HEK293T (cell line): Measurements from ENCODE around the gene VIM.

ENCODE experiments used
- ELF4 ChIP-seq: fragments of 450-650 bp; IDR thresholded peaks from 2 replicates; pipeline ENCODE4 v1.6.1; 2017; ENCODE audit warnings: antibody characterized with exemption
- FOXK2 ChIP-seq: fragments of 450-650 bp; IDR thresholded peaks from 2 replicates; pipeline ENCODE4 v1.6.1; 2016; ENCODE audit warnings: mild to moderate bottlenecking
- FOXM1 ChIP-seq: fragments of 450-650 bp; IDR thresholded peaks from 2 replicates; pipeline ENCODE4 v1.6.1; 2017; ENCODE audit warnings: mild to moderate bottlenecking, borderline replicate concordance
- HDGF ChIP-seq: fragments of 450-650 bp; IDR thresholded peaks from 2 replicates; pipeline ENCODE4 v1.6.1; 2017; ENCODE audit warnings: antibody characterized with exemption, borderline replicate concordance
- LEF1 ChIP-seq: fragments of 450-650 bp; IDR thresholded peaks from 2 replicates; pipeline ENCODE4 v1.6.1; 2017; ENCODE audit warnings: mild to moderate bottlenecking, borderline replicate concordance
- SP1 ChIP-seq: fragments of 450-650 bp; IDR thresholded peaks from 2 replicates; pipeline ENCODE4 v1.6.1; 2017
- SUZ12 ChIP-seq: fragments of 450-650 bp; IDR thresholded peaks from 2 replicates; pipeline ENCODE4 v1.6.1; 2016; ENCODE audit warnings: mild to moderate bottlenecking
- TARDBP ChIP-seq: fragments of 450-650 bp; IDR thresholded peaks from 2 replicates; pipeline ENCODE4 v1.6.1; 2016

DNA sequence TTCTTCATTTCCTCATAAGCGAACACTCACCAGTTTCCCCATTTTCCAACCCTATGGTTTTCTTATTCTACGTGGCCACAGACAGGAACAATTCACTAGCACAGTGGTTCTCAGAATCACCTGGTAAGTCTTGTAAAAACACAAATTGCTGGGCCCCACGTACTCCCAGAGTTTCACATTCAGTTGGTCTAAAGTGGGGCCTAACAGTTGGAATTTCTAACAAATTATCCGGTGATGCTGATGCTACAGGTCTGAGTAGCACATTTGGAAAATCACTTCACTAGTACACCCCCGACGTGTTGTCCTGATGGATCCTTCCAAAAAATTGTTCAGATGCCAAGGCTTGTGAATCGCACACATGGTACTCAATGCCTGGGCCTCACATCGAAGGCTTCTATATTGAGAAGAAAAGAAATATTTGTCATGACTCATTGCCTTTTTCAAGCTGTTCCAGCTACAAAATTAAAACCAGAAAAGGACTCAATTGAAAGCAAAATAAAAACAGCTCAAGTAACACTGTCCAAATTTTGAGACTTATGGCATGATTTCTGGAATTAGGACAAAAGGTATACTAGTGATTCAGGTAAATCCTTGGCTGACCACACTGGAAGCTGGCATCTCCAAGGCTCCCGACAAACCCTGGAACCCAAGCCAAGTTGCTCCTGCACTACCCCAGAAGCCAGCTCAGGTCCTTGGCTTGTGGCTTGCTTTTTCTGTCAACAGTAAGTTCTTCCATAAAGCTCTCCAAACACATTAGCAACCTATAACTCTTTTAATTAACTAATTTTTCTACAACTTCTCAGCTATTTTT lies 12.9 kb upstream of the VIM start:
- TF ChIP-seq FOXK2 (no peak), SUZ12 (no peak), ELF4 (no peak), SP1 (no peak), TARDBP (no peak), HDGF (no peak), LEF1 (no peak), FOXM1 (no peak)
